NOMO-1 treated with DMSO at 0.1 percent for 48 hours (cell line): Measurements from ENCODE around the gene EFNA4.

Experiments used
- DNase-seq: peaks from one replicate; lab custom pipeline; 2025; ENCODE audit not compliant: unreplicated experiment; lab: John Stamatoyannopoulos, UW

Gene EFNA4

DNA sequence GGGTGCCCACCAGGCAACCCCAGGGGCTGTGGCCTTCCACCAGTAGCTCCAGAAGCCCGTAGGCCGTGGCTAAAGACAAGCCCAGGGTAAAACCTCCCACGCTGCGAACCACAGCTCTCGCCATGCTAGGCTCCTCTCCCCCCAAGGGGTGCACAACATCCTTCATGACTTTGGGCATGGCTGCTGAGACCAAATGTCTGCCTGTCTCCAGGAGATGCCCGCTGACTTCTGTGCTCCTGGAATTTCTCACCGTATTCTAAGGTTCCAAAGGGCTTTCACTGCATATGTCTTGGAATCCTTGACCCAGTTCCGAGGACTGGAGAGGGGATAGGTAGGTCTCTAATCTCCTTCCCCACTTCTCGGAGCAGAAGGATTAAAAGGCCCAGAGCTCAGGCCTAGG lies 30.0 kb upstream of the EFNA4 start, which contains the start of the genes DCST1 and DCST2:
TSS of gene DCST1 (plus strand) at position 301 of the 400 bp plus-strand sequence. CDS start 213 bp downstream, outside the sequence.
TSS of gene DCST2 (minus strand) at position 258 of the 400 bp plus-strand sequence. CDS start at position 178, 80 bp downstream.
- no peak for DNase-seq

DNA sequence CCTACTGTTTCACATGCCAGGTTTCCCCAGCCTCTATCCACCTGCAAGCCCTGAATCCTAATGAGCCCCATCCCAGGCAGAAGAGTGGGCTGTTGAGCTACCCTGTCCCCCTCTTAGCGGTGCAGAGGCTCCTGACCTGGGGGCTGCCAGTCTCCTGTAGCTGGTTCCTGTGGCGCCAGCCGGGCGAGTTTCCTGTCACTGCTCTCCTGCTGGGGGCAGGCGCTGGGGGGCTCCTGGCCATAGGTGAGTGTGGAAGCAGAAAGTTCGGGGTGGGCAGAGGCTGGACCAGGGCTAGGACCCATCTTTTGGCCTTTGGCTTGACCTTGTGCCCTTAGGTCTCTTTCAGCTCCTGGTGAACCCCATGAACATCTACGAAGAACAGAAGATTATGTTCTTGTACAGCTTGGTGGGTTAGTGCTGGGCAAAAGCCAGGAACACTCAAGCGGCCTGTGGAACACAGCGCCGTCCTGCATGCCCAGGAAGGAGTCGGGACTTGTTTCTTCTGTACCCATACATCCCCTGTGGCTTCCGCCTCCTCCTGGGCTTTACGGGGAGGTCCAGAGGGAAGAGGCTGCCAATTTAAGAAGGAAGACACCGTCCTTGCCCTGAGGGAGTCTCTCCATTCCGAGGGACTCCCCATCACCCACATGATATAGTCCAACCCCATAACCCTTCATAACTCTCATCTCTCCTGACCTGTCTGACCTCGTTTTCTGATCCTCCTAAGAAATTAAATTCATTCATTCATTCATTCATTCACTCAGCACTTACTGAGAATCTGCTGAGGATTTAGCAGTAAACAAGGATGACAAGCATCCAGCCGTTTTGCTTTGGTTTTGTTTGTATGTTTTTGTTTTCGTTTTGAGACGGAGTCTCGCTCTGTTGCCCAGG lies 29.0 kb upstream of the EFNA4 start:
- no peak for DNase-seq

DNA sequence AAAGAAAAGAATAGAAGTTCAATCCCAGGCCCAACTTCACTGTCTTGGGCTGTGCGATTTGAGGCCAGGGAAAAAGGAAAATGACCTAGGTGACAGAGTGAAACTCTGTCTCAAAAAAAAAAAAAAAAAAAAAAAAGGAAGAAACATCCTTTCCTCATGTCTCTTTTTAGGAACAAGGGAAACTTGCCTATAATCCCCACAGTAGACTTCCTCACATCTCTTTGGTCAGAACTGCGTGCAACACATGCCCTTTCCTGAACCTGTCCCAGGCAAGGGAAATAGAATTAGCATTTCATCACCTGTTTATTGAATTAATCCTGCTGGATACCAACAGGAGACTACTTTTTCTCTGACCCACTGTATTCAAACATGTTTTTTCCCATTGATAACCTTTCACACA lies 27.6 kb upstream of the EFNA4 start:
- DNase-seq, result no peak

- DNase-seq, result no peak
These were observed 26.5 kb upstream of the EFNA4 start for GRCh38 chr1:155037043-155037442.

GRCh38 chr1:155037851-155038441 lies 25.6 kb upstream of the EFNA4 start:
- no peak for DNase-seq

GRCh38 chr1:155038602-155039307 lies 24.8 kb upstream of the EFNA4 start:
- DNase-seq, result no peak

DNA sequence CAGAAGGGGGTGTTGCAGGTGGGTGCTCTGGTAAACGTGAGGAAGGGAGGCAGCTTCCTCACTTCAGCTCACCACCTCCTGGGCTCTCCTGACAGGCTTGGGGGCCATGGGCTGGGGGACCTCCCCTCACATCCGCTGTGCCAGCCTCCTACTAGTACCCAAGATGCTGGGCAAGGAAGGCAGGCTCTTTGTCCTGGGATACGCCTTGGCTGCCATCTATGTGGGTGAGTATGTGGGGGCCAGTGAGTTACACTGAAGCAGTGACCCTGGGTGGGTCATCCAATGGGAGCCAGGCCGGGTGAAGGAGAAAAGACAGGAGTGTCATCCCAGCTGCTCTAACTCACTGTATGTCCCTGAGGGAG lies 24.3 kb upstream of the EFNA4 start:
- no peak for DNase-seq

DNA sequence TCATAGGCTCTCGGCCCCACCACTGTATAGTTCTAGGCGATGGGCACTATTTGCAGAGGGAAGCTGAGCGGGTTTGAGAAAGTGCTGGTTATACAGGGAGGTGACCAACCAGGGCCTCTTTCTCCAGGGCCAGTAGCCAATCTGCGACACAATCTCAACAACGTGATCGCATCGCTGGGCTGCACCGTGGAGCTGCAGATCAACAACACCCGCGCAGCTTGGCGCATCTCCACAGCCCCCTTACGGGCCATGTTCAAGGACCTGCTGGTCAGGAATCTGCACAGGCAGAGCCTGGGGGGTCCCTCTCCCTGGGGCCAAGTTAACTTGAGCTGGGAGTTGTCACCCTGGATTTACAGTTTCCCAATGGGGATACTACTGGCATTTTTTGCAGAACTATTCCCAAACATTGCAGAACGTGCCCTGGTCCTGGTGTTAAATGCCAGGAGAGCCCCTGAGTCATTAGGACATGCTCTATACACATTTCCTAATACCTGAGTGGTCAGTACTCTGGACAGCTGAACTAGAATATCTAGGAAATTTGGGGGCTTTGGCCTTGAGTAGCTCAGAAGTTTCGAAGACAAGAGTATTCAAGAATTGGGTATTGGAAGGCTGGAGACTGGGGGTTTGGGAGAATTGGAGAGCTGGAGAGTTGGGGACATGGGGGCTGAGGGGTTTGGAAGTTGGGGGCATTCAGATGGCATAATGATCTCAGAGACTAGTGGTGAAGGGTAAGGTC lies 23.0 kb upstream of the EFNA4 start:
- no peak for DNase-seq

- DNase-seq, result no peak
These were observed 20.8 kb upstream of the EFNA4 start for GRCh38 chr1:155042789-155043188.

DNA sequence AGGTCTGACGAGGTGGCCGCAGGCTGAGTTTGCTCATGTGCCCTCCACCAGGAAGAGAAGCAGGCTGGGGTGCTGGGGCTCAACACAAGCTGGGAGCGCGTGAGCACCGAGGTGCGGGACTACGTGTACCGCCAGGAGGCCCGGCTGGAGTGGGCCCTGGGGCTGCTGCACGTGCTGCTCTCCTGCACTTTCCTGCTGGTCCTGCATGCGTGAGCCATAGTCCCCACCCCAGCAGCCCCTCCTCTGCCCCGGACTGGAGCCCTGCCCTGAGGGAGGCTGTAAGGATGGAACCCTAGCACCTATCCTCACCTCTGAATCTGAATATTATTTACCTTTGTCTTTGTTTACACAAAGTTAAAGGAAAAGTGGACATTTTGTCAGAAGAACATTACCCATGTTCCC lies 20.2 kb upstream of the EFNA4 start:
- no peak for DNase-seq

DNA sequence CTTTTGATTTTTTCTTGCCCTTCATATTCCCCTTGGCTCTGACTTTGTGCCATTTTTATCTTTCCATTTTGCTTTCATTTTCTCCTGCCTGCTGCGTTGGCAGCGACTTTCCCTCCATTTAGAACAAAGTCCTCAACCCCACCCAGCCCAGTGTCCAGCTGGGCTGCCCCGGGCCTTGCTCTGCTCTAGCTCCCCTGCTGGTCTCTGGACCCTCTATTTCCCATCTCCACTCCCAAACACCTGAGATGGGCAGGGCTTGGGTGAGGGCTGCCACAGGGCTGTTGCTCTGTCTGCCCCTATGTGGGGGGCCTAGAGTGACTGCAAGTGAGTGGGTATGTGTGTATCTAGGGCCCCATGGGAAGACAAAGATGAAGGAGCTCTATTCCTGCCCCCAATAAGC lies 19.7 kb upstream of the EFNA4 start:
- DNase-seq, result no peak

GRCh38 chr1:155044365-155044764 lies 19.2 kb upstream of the EFNA4 start:
- no peak for DNase-seq

DNA sequence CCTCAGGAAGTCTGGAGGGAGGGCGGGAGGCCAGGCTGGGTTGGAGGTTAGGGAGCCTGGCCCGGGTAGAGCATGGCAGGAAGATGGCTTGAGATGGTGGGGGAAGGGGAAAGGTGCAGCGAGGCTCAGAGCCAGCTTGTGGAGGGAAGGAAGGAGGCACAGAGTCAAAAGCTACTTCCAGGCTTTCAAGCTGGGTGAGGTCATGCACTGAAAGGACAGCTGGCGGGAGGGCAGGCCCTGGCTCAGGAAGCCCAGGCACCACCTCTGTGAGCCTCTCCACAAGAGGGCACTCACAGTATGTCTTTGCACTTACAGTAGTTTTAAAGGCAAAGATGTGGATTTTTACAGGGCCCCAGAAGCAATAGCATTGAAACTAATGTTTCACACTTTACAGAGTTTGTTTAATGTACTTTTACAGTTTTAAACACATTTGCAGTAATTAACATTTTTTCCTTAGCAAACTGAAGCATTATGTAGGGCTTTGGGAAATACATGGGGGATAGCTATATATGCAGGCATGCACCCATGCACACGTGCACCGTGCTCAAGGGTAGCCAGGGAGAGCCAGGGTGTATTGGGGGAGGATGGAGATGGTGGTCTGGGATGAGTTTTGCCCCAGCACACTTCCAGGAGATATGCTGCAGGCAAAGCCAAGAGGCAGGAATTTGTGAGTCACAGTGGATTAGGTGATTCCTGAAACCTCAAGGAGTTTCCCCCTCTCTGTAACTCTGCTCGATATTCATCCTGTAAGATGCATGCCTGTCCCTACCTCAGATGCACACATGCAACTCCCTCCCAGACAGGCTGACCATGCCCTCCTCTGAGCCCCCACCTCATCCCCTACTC lies 18.5 kb upstream of the EFNA4 start:
- DNase-seq, result peak; percentile 69

GRCh38 chr1:155048449-155049334 lies 14.8 kb upstream of the EFNA4 start:
- DNase-seq, result no peak

DNA sequence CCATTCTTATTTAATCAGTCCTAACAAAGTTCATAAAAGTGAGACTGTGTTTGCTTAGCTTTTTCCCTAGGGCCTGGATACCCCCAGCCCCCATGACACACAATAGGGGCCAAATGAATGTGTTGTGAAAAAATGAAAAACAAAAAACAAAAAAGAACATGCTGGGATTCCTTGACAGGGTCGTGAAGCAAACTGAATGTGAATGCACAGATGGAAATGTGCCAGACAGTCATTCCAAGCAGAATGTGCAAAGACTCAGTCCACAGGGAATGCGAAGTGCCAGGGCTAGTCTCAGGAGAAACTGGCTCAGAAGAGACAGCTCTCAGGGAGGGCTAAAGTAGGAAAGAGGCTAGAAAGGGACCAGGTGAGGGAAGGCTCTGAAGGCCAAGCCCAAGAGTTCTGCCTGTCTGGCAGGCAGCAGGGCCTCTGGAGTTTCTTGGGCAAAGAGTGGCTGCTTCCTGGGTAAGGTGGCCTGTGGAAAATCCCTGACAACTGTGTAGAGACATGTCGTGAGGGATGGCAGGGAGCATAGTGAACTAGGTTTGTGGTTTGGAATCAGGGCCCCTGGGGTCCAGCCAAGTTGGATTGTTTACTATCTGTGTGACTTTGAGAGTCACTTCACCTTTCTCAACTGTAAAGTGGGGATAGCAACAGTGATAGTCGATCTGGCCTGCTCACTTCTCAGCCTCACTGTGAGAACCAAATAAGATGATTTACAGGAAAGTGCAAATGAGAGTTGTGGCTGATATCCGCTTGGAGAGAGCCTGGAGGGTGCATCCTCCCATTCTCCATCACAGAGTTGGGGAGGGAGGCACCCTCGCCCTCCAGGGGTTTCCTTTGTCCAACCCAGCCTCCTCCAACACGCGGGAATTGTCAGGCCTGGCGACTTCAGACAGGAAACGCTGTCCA lies 13.6 kb upstream of the EFNA4 start:
- DNase-seq, result no peak

DNA sequence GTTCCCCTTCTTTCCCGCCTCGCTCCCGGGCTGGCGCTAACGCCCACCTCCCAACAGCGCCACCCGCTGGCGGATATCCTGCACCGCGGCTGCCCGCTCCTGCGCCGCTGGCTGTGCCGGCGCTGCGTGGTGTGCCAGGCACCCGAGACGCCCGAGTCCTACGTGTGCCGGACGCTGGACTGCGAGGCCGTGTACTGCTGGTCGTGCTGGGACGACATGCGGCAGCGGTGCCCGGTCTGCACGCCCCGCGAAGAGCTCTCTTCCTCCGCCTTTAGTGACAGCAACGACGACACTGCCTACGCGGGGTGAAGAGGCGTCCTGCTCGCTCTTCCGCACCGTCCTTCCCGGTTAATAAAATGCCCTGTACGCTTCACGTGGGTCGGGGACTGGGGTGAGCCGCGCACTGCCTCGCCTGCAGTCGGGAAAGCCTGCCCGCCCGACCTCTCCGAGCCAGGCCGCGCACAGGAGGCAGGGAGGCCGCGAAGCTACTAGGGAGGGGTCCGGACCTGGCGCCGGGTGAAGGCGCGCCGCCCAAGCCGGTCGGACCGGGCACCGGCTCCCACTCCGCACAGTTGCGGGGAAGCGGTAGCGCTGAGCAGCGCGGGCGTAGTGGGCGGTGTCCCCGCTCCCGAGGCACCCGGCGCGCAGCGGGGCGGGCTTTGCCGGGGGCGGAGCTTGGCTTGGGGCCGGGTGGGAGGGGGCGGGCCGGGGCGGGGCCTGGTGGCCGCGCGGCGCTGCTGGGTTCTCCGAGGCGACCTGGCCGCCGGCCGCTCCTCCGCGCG lies 12.8 kb upstream of the EFNA4 start, which contains the start of gene ADAM15:
TSS of gene ADAM15 (plus strand) at position 757 of the 782 bp plus-strand sequence. CDS start 71 bp downstream, outside the sequence.
- peak; percentile 76 for DNase-seq

GRCh38 chr1:155051342-155051776 lies 12.2 kb upstream of the EFNA4 start:
- DNase-seq, result no peak
